ENCODE data around the gene DIPK1B. TPM values are rescaled to one million over a fixed set of nuclear protein-coding genes. Genes with fewer than 3 reads are reported as not detected.
A peak's percentile ranks its signal among the peaks of the same experiment; 100 is the strongest.
"Not testable (repeated sequence)": the region's sequence is repeated elsewhere in the genome, so short reads cannot be mapped to it uniquely, and the experiment has no call there.

DIPK1B gene
- total RNA-seq, 2 experiments from 2014 or later, result not detected

DNA sequence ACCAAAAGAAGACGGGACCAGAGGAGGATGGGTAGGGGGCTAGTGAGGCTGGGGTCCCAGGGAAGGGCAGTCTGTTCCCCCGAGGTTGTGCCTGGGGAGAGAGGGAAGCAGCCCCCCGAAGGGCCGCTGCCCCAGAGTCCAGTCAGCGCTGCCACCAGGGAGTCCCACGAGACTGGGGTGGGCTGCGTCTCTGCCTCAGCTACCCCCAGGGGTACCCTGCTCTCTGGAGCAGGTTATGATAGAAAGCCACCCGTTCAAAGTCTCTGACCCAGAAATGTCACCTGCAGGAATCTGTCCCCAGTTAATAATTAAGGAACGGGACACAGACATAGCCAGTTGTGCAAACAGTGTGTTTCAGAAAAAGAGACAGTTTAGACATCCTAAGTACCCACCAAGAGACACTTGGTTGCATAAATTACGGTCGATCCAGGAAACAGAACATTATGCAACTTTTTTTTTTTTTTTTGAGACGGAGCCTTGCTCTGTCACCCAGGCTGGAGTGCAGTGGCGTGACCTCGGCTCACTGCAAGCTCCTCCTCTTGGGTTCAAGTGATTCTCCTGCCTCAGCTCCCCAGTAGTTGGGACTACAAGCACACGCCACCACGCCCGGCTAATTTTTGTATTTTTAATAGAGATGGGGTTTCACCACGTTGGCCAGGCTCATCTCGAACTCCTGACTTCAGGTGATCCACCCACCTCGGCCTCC lies 14.4 kb upstream of the DIPK1B start:
- no peak overlapping the region for H3K27ac Mint-ChIP-seq
- CTCF ChIA-PET, result interaction anchor here (1.0 to 1.9 kb wide), 2 partner anchors 26 to 27 kb away, joined by 3 to 6 read pairs; no protein-coding TSS in a partner anchor
- POLR2A ChIA-PET, result interaction anchor here (1.1 kb wide), 1 partner anchor 12 kb away, joined by 3 read pairs; no protein-coding TSS in a partner anchor

GRCh38 chr9:136698635-136699246 lies 13.6 kb upstream of the DIPK1B start:
- Mint-ChIP-seq H3K4me1 (ENCODE audit: low read depth) (peaks cover 18% of the 10 kb centered on the region), H3K4me3 (no peak overlapping the region), H3K36me3 (no peaks in the 10 kb centered on the region), H3K27ac (no peak overlapping the region), H3K9me3 (no peaks in the 10 kb centered on the region), H3K27me3 (peaks cover 19% of the 10 kb centered on the region)
- ChIA-PET POLR2A (no interaction called here), CTCF (interaction anchor here (1.4 to 1.9 kb wide), 2 partner anchors 26 to 29 kb away, joined by 4 to 6 read pairs; no protein-coding TSS in a partner anchor)
- intact Hi-C loops (cut with micrococcal nuclease), result no loop called here
- no peak for DNase-seq

More for the DNA sequence above, 14.4 kb upstream of the DIPK1B start:
- H3K4me3 Mint-ChIP-seq, result no peak overlapping the region
- intact Hi-C loops (cut with micrococcal nuclease), result no loop called here
- no peaks in the 10 kb centered on the region for H3K9me3 Mint-ChIP-seq
- DNase-seq, result no peak
- no peaks in the 10 kb centered on the region for H3K36me3 Mint-ChIP-seq
- peaks cover 23% of the 10 kb centered on the region for H3K27me3 Mint-ChIP-seq
- H3K4me1 Mint-ChIP-seq (ENCODE audit: low read depth), result peaks cover 18% of the 10 kb centered on the region

DNA sequence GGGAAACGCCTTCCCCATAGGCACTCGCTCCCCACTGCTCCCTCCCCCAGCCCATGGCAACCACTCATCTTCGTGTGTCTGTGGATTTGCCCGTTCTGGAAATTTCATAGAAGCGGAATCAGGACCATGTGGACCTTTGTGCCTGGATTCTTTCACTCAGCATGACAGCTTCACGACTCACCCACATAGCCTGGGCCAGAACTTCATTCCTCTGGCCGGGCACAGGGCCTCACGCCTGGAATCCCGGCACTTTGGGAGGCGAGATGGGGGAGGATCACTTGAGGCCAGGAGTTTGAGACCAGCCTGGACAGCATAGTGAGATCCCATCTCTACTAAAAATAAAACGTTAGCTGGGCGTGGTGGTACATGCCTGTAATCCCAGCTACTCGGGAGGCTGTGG lies 12.1 kb upstream of the DIPK1B start:
- H3K4me3 Mint-ChIP-seq, result no peak overlapping the region
- peak overlapping the region; percentile 58 for H3K27ac Mint-ChIP-seq
- POLR2A ChIA-PET, result interaction anchor here (0.6 to 1.7 kb wide), 2 partner anchors 28 to 161 kb away, joined by 3 to 9 read pairs; no protein-coding TSS in a partner anchor
- intact Hi-C loops (cut with micrococcal nuclease), result loop anchor here (2.0 to 10.0 kb wide), 2 partner anchors 28 to 54 kb away; partner anchors contain the start of gene LCN8
- no peak for DNase-seq
- CTCF ChIA-PET, result interaction anchor here (0.7 to 1.7 kb wide), 4 partner anchors 28 to 178 kb away, joined by 3 to 13 read pairs (median 4); no protein-coding TSS in a partner anchor
- H3K4me1 Mint-ChIP-seq (ENCODE audit: low read depth), result peaks cover 18% of the 10 kb centered on the region
- peaks cover 21% of the 10 kb centered on the region for H3K27me3 Mint-ChIP-seq
- no peaks in the 10 kb centered on the region for H3K36me3 Mint-ChIP-seq
- no peaks in the 10 kb centered on the region for H3K9me3 Mint-ChIP-seq

- H3K4me3 Mint-ChIP-seq, result peak overlapping the region; percentile 71
- H3K36me3 Mint-ChIP-seq, result no peaks in the 10 kb centered on the region
- intact Hi-C loops (cut with micrococcal nuclease), result loop anchor here (2.0 to 10.0 kb wide), 2 partner anchors 28 to 54 kb away; partner anchors contain the start of gene LCN8
- H3K27ac Mint-ChIP-seq, result peak overlapping the region; percentile 86
- ChIA-PET CTCF (interaction anchor here (0.9 to 1.7 kb wide), 3 partner anchors 27 to 162 kb away, joined by 3 to 13 read pairs (median 3); no protein-coding TSS in a partner anchor), POLR2A (interaction anchor here (0.6 to 1.7 kb wide), 3 partner anchors 26 to 162 kb away, joined by 3 to 9 read pairs (median 6); no protein-coding TSS in a partner anchor)
- peaks cover 18% of the 10 kb centered on the region for H3K4me1 Mint-ChIP-seq (ENCODE audit: low read depth)
- no peaks in the 10 kb centered on the region for H3K9me3 Mint-ChIP-seq
- DNase-seq, result peak; percentile 90
- H3K27me3 Mint-ChIP-seq, result peaks cover 23% of the 10 kb centered on the region
Observed at GRCh38 chr9:136700959-136701667, 11.3 kb upstream of the DIPK1B start.

DNA sequence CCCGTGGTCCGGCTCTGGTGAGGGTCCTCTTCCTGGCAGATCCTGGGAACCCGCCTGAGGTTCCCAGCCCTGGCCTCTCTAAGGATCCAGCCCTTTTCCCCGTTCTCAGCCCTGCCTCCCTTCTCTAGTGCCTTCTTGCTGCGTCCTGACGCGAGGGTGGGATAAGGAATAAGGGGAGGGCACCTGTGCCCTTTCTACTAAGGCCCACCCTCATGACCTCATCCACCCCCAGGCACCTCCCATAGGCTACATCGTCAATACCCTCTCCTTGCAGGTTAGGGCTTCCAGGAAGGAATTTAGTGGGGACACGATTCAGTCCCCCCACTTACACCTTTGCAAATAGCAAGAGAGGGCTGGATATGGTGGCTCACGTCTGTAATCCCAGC lies 10.7 kb upstream of the DIPK1B start:
- POLR2A ChIA-PET, result interaction anchor here (1.7 kb wide), 1 partner anchor 27 kb away, joined by 9 read pairs; no protein-coding TSS in a partner anchor
- Mint-ChIP-seq H3K27me3 (peaks cover 23% of the 10 kb centered on the region), H3K4me1 (ENCODE audit: low read depth) (peaks cover 18% of the 10 kb centered on the region), H3K27ac (peak overlapping the region; percentile 86), H3K9me3 (no peaks in the 10 kb centered on the region), H3K4me3 (peak overlapping the region; percentile 71), H3K36me3 (no peaks in the 10 kb centered on the region)
- intact Hi-C loops (cut with micrococcal nuclease), result loop anchor here (2.0 to 10.0 kb wide), 2 partner anchors 27 to 53 kb away; partner anchors contain the start of gene LCN8
- CTCF ChIA-PET, result interaction anchor here (0.9 to 1.7 kb wide), 2 partner anchors 26 to 28 kb away, joined by 3 to 13 read pairs; no protein-coding TSS in a partner anchor
- no peak for DNase-seq

DNA sequence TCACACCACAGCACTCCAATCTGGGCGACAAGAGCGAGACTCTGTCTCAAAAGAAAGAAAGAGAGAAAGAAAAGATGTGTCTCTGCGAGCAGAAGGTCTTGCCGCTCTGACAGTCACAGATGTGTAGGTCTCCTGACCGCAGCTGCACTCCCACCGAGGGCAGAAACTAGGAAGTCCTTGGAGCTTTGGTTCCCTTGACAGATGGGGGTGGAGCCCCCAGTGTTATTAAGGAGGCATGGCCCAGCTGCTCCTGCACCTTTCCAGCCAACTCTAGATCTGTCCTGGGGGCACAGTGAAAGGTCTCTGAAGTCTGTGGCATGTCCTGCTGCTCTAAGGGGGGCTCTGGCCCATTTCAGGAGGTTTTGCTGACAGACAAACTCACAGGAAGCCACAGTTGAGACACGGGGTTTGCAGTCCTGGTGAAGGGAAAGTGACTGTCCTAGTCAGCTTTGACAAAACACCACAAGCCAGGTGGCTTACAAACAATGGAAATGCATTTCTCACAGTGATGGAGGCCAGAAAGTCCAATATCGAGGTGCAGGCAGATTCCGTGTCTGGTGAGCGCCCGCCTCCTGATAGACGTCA lies 9.0 kb upstream of the DIPK1B start:
- Mint-ChIP-seq H3K27ac (no peak overlapping the region), H3K4me3 (no peak overlapping the region), H3K9me3 (no peaks in the 10 kb centered on the region), H3K36me3 (no peaks in the 10 kb centered on the region), H3K27me3 (peaks cover 17% of the 10 kb centered on the region), H3K4me1 (ENCODE audit: low read depth) (peaks cover 18% of the 10 kb centered on the region)
- DNase-seq, result no peak
- ChIA-PET CTCF (interaction anchor here (0.7 kb wide), 1 partner anchor 219 kb away, joined by 4 read pairs; no protein-coding TSS in a partner anchor), POLR2A (no interaction called here)
- intact Hi-C loops (cut with micrococcal nuclease), result loop anchor here (10.0 kb wide), 1 partner anchor 51 kb away; the partner anchor contains the start of gene LCN8

- DNase-seq, CTCF ChIA-PET, POLR2A ChIA-PET, H3K27ac Mint-ChIP-seq, H3K36me3 Mint-ChIP-seq, H3K9me3 Mint-ChIP-seq, H3K4me3 Mint-ChIP-seq: not testable (repeated sequence)
- Mint-ChIP-seq H3K4me1 (ENCODE audit: low read depth) (peaks cover 18% of the 10 kb centered on the region), H3K27me3 (peaks cover 13% of the 10 kb centered on the region)
- intact Hi-C loops (cut with micrococcal nuclease), result loop anchor here (10.0 kb wide), 1 partner anchor 50 kb away; the partner anchor contains the start of gene LCN8
Observed at GRCh38 chr9:136704741-136705140, 7.6 kb upstream of the DIPK1B start.

DNA sequence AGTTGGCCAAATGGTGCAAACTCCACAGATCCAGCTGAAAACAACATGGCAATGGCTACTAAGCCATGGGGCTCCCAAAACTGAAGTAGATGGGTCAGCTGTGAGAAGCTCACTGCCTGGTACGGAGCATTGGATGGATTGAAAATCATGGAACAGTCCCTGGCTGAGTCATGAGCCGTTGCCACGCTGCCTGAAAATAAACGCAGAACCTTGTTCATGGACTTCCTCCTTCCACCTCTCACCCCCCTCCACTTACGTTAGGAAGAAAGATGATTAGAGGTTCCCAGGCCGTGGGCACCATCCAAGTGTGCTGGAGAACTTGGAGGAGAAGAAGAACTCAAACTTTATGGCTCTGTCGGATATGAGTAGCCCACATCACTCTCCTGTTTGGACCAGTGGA lies 6.8 kb upstream of the DIPK1B start:
- Mint-ChIP-seq H3K4me1 (ENCODE audit: low read depth) (peaks cover 13% of the 10 kb centered on the region), H3K4me3 (no peak overlapping the region), H3K27me3 (peaks cover 17% of the 10 kb centered on the region), H3K9me3 (no peaks in the 10 kb centered on the region), H3K27ac (no peak overlapping the region), H3K36me3 (no peaks in the 10 kb centered on the region)
- intact Hi-C loops (cut with micrococcal nuclease), result loop anchor here (10.0 kb wide), 1 partner anchor 49 kb away; the partner anchor contains the start of gene LCN8
- CTCF ChIA-PET, result interaction anchor here (0.7 kb wide), 1 partner anchor 531 kb away, joined by 3 read pairs; no protein-coding TSS in a partner anchor
- POLR2A ChIA-PET, result interaction anchor here (0.5 kb wide), 1 partner anchor 555 kb away, joined by 3 read pairs; no protein-coding TSS in a partner anchor
- no peak for DNase-seq

DNA sequence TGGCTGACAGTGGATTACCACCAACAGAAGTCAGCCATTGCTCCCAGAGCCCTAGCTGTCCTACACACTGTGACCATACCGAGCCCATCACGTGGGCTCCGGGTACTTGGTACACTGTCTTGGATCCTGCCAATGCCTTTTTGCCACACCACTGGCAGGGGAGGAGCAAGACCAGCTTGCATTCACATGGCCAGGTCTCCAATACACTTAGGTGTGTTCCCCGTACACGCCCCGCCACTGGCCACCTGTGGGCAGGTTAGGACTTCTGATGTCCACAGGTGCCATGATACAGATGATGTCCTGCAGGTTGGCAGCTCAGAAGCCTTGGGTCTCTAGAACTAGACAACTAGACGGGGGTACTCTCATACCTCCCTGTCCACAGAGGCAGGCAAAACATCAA lies 5.4 kb upstream of the DIPK1B start:
- H3K9me3 Mint-ChIP-seq, result no peaks in the 10 kb centered on the region
- CTCF ChIA-PET, result no interaction called here
- H3K27me3 Mint-ChIP-seq, result peaks cover 24% of the 10 kb centered on the region
- intact Hi-C loops (cut with micrococcal nuclease), result loop anchor here (10.0 kb wide), 1 partner anchor 48 kb away; the partner anchor contains the start of gene LCN8
- no peaks in the 10 kb centered on the region for H3K4me1 Mint-ChIP-seq (ENCODE audit: low read depth)
- POLR2A ChIA-PET, result interaction anchor here (0.6 kb wide), 1 partner anchor 174 kb away, joined by 4 read pairs; no protein-coding TSS in a partner anchor
- DNase-seq, result no peak
- H3K27ac Mint-ChIP-seq, result no peak overlapping the region
- no peaks in the 10 kb centered on the region for H3K36me3 Mint-ChIP-seq
- H3K4me3 Mint-ChIP-seq, result no peak overlapping the region

DNA sequence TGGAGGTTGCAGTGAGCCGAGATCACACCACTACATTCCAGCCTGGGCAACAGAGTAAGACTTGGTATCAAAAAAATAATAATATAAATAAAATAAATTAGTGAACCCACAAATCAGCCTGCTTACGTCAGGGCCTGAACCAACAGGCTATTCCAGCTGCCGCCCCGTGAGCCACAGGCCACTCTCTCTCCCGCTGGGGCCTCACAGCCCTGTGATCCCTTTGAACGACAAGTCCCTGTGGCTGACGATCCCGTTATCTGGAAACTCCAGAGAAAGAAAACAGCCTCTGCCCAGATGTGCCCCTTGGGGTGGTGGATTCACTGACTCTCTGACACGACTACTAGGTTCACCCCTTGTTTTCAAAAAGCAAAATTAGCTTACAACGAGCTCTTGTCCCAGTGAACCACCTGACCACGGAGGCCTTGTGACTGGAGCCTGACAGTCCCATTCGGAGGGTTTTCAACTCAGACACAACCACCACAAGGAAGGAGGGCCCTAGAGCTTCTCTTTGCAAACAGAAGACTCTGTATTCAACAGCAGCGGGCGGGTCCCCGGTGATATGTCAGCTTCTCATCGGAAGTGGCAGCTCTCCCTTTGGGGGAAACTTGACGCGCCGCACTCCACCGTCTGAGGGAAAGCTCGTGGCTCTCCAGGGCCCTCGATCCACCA lies 4.4 kb upstream of the DIPK1B start:
- ChIA-PET CTCF (interaction anchor here (0.9 kb wide), 1 partner anchor 327 kb away, joined by 3 read pairs; no protein-coding TSS in a partner anchor), POLR2A (interaction anchor here (1.5 kb wide), 1 partner anchor 20 kb away, joined by 4 read pairs; no protein-coding TSS in a partner anchor)
- no peaks in the 10 kb centered on the region for H3K4me1 Mint-ChIP-seq (ENCODE audit: low read depth)
- DNase-seq, result no peak
- intact Hi-C loops (cut with micrococcal nuclease), result loop anchor here (10.0 kb wide), 1 partner anchor 47 kb away; the partner anchor contains the start of gene LCN8
- peaks cover 24% of the 10 kb centered on the region for H3K27me3 Mint-ChIP-seq
- H3K36me3 Mint-ChIP-seq, result no peaks in the 10 kb centered on the region
- no peak overlapping the region for H3K27ac Mint-ChIP-seq
- H3K4me3 Mint-ChIP-seq, result no peak overlapping the region
- no peaks in the 10 kb centered on the region for H3K9me3 Mint-ChIP-seq

Data from activated CD4-positive, alpha-beta memory T cell treated with anti-CD3 and anti-CD28 coated beads for 36 hours (primary cell).